MM.1S (cell line): ENCODE results near the gene SLC51B.

ENCODE experiments used
- DNase-seq: peaks from one replicate; pipeline ENCODE4 v3.0.0-alpha.2; 2015
- H2AFZ ChIP-seq: fragments of 300-600 bp; sonication (generic); 2 replicates; pipeline ENCODE4 v1.6.0; 2016; ENCODE audit warnings: antibody characterized with exemption, low read length
- H3F3A ChIP-seq: fragments of 300-600 bp; sonication (generic); 2 replicates; pipeline ENCODE4 v1.6.1; 2016; ENCODE audit warnings: mild to moderate bottlenecking, antibody characterized with exemption, low read length, moderate library complexity, mixed read lengths; ENCODE audit not compliant: insufficient read depth
- H3K27ac ChIP-seq: fragments of 300-600 bp; sonication (generic); 2 replicates; pipeline ENCODE4 v1.5.1; 2016; ENCODE audit warnings: mild to moderate bottlenecking, low read length
- H3K27me3 ChIP-seq: fragments of 300-600 bp; sonication (generic); replicated peaks from 2 replicates; pipeline ENCODE4 v1.6.0; 2016; ENCODE audit warnings: low read length; ENCODE audit not compliant: insufficient read depth
- H3K36me3 ChIP-seq: fragments of 300-600 bp; sonication (generic); replicated peaks from 2 replicates; pipeline ENCODE4 v1.6.1; 2016; ENCODE audit warnings: mild to moderate bottlenecking, low read length, mixed read lengths; ENCODE audit not compliant: insufficient read depth
- H3K4me1 ChIP-seq: fragments of 300-600 bp; sonication (generic); 2 replicates; pipeline ENCODE4 v1.6.1; 2016; ENCODE audit warnings: low read length, mixed read lengths
- H3K4me2 ChIP-seq: fragments of 300-600 bp; sonication (generic); 2 replicates; pipeline ENCODE4 v1.6.0; 2016; ENCODE audit warnings: low read depth, low read length
- H3K4me3 ChIP-seq: fragments of 300-600 bp; sonication (generic); 2 replicates; pipeline ENCODE4 v1.5.1; 2016; ENCODE audit warnings: low read length, mixed read lengths
- H3K79me2 ChIP-seq: fragments of 300-600 bp; sonication (generic); 2 replicates; pipeline ENCODE4 v1.6.1; 2016; ENCODE audit warnings: mixed run types, low read length, mixed read lengths
- H3K9ac ChIP-seq: fragments of 300-600 bp; sonication (generic); 2 replicates; pipeline ENCODE4 v1.6.1; 2016; ENCODE audit warnings: low read length, mixed read lengths
- H3K9me2 ChIP-seq: fragments of 300-600 bp; sonication (generic); replicated peaks from 2 replicates; pipeline ENCODE4 v1.6.1; 2016; ENCODE audit warnings: mild to moderate bottlenecking, low read length, mixed read lengths; ENCODE audit not compliant: insufficient read depth
- H3K9me3 ChIP-seq: fragments of 300-600 bp; sonication (generic); replicated peaks from 2 replicates; pipeline ENCODE4 v1.6.1; 2016; ENCODE audit warnings: mild to moderate bottlenecking, low read length, mixed read lengths; ENCODE audit not compliant: insufficient read depth
- H4K20me1 ChIP-seq: fragments of 300-600 bp; sonication (generic); 2 replicates; pipeline ENCODE4 v1.6.1; 2016; ENCODE audit warnings: mild to moderate bottlenecking, low read length, moderate library complexity, mixed read lengths; ENCODE audit not compliant: insufficient read depth
- CTCF ChIP-seq: fragments of 300-600 bp; sonication (generic); IDR thresholded peaks from 2 replicates; pipeline ENCODE4 v1.5.1; 2016; ENCODE audit warnings: antibody characterized with exemption, low read length, mixed read lengths
- EZH2 ChIP-seq: fragments of 300-600 bp; sonication (generic); optimal IDR thresholded peaks from 2 replicates; pipeline ENCODE3; 2017; ENCODE audit warnings: low read depth, mild to moderate bottlenecking, antibody characterized with exemption, low read length, mixed read lengths
- EZH2phosphoT487 ChIP-seq: fragments of 300-600 bp; sonication (generic); IDR thresholded peaks from 2 replicates; pipeline ENCODE4 v1.6.1; 2018; ENCODE audit warnings: antibody characterized with exemption, low read length

Gene SLC51B

GRCh38 chr15:65034719-65035118 lies 10.5 kb upstream of the SLC51B start:
- Histone ChIP-seq H3F3A (no peaks in the 10 kb centered on the region), H3K4me1 (0 out of 2 replicates have a peak, but pooled peaks cover 9% of the 10 kb centered on the region), H3K79me2 (no peaks in the 10 kb centered on the region)

DNA sequence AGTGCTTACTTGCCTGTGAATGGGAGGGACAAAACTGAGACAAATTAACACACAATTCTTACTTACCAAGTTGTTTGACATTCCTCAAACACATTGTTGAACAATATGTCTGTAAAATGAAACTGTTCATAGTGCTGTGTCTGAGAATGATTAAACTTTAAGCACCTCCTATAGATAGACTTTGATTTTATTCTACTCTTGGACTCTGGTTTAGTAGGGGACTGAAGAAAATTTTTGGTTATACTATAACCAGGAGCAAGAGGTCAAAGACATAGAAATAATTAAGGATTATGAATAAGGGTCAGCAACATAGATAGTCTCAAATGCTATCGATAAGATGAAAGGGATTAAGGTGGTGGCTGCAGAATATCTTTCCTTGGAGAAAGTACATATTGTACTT lies 7.9 kb upstream of the SLC51B start:
- no peak overlapping the region for H3K4me3 ChIP-seq
- H3K9me3 ChIP-seq: no peaks in the 10 kb centered on the region
- no peak overlapping the region for H2AFZ ChIP-seq
- H3F3A ChIP-seq: no peaks in the 10 kb centered on the region
- no peaks in the 10 kb centered on the region for H3K27me3 ChIP-seq
- no peaks in the 10 kb centered on the region for H4K20me1 ChIP-seq
- H3K27ac ChIP-seq: no peak overlapping the region
- H3K4me2 ChIP-seq: no peak overlapping the region
- no peak for TF ChIP-seq CTCF
- no peak for TF ChIP-seq EZH2
- no peak for TF ChIP-seq EZH2phosphoT487
- H3K4me1 ChIP-seq: 0 out of 2 replicates have a peak, but pooled peaks cover 9% of the 10 kb centered on the region
- H3K36me3 ChIP-seq: no peaks in the 10 kb centered on the region
- no peak for DNase-seq
- no peak overlapping the region for H3K9ac ChIP-seq
- H3K9me2 ChIP-seq: no peaks in the 10 kb centered on the region
- no peaks in the 10 kb centered on the region for H3K79me2 ChIP-seq

More at GRCh38 chr15:65034719-65035118, 10.5 kb upstream of the SLC51B start:
- TF ChIP-seq EZH2phosphoT487: no peak
- TF ChIP-seq CTCF: no peak
- no peak for TF ChIP-seq EZH2
- H3K36me3 ChIP-seq: no peaks in the 10 kb centered on the region
- no peaks in the 10 kb centered on the region for H4K20me1 ChIP-seq
- no peak overlapping the region for H3K9ac ChIP-seq
- DNase-seq: no peak
- H2AFZ ChIP-seq: no peak overlapping the region
- no peaks in the 10 kb centered on the region for H3K27me3 ChIP-seq
- no peak overlapping the region for H3K4me2 ChIP-seq
- no peak overlapping the region for H3K4me3 ChIP-seq
- H3K27ac ChIP-seq: no peak overlapping the region
- H3K9me3 ChIP-seq: no peaks in the 10 kb centered on the region
- no peaks in the 10 kb centered on the region for H3K9me2 ChIP-seq

DNA sequence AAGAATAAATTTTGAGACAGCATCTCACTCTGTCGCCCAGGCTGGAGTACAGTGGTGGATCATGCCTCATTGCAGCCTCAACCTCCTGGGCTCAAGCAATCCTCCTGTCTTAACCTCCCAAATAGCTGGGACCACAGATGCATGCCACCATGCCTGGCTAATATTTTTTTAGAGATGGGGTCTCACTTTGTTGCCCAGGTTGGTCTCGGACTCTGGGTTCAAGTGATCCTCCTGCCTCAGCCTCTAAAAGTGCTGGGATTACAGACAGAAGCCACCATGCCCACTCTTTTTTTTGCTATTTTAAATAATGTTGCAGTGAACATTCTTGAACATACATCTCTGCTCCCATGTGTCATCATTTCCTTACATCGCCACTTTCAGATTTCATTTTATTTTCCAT lies 6.8 kb upstream of the SLC51B start:
- H2AFZ ChIP-seq: no peak overlapping the region
- no peak overlapping the region for H3K4me2 ChIP-seq
- no peaks in the 10 kb centered on the region for H3K79me2 ChIP-seq
- H3K4me1 ChIP-seq: 0 out of 2 replicates have a peak, but pooled peaks cover 1% of the 10 kb centered on the region
- no peak overlapping the region for H3K9ac ChIP-seq
- H3K9me2 ChIP-seq: no peaks in the 10 kb centered on the region
- H3F3A ChIP-seq: no peaks in the 10 kb centered on the region
- H3K27me3 ChIP-seq: no peaks in the 10 kb centered on the region
- H3K4me3 ChIP-seq: no peak overlapping the region
- H4K20me1 ChIP-seq: no peaks in the 10 kb centered on the region
- no peaks in the 10 kb centered on the region for H3K36me3 ChIP-seq
- no peaks in the 10 kb centered on the region for H3K9me3 ChIP-seq
- no peak for DNase-seq
- H3K27ac ChIP-seq: no peak overlapping the region
- TF ChIP-seq EZH2 (no peak), EZH2phosphoT487 (no peak), CTCF (no peak)
